NCI-H82 treated with DMSO at 0.1 percent for 48 hours (cell line): Measurements from ENCODE around the gene ZNF354B.
"Not testable (repeated sequence)": the region's sequence is repeated elsewhere in the genome, so short reads cannot be mapped to it uniquely, and the experiment has no call there.

ENCODE experiments used
- DNase-seq: peaks from one replicate; lab custom pipeline; 2025; ENCODE audit not compliant: unreplicated experiment; lab: John Stamatoyannopoulos, UW

ZNF354B gene

DNA sequence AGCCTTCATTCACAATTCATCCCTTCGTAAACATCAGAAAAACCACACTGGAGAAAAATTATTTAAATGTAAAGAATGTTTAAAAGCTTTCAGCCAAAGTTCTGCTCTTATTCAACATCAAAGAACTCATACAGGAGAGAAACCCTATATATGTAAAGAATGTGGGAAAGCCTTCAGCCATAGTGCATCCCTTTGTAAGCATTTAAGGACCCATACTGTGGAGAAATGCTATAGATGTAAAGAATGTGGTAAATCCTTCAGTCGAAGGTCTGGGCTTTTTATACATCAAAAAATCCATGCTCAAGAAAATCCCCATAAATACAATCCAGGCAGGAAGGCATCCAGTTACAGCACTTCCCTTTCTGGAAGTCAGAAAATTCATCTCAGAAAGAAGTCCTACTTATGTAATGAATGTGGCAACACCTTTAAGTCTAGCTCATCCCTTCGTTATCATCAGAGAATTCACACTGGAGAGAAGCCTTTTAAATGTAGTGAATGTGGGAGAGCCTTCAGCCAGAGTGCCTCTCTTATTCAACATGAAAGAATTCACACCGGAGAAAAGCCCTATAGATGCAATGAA lies 23.5 kb downstream of the ZNF354B start:
- DNase-seq: not testable (repeated sequence)

DNA sequence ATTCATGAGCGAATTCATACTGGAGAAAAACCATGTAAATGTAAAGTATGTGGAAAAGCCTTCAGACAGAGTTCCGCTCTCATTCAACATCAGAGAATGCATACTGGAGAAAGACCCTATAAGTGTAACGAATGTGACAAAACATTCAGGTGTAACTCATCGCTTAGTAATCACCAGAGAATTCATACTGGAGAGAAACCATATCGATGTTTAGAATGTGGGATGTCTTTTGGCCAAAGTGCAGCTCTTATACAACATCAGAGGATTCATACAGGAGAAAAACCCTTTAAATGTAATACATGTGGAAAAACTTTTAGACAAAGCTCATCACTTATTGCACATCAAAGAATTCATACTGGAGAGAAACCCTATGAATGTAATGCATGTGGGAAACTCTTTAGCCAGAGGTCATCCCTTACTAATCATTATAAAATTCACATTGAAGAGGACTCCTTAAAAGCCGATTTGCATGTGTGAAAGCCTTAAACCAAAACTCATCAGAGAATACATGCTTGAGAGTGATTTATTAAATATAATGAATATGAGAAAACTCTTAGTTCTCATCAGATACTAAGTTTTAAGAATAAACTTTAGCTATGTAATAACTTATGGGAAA lies 24.2 kb downstream of the ZNF354B start:
- no peak for DNase-seq

DNA sequence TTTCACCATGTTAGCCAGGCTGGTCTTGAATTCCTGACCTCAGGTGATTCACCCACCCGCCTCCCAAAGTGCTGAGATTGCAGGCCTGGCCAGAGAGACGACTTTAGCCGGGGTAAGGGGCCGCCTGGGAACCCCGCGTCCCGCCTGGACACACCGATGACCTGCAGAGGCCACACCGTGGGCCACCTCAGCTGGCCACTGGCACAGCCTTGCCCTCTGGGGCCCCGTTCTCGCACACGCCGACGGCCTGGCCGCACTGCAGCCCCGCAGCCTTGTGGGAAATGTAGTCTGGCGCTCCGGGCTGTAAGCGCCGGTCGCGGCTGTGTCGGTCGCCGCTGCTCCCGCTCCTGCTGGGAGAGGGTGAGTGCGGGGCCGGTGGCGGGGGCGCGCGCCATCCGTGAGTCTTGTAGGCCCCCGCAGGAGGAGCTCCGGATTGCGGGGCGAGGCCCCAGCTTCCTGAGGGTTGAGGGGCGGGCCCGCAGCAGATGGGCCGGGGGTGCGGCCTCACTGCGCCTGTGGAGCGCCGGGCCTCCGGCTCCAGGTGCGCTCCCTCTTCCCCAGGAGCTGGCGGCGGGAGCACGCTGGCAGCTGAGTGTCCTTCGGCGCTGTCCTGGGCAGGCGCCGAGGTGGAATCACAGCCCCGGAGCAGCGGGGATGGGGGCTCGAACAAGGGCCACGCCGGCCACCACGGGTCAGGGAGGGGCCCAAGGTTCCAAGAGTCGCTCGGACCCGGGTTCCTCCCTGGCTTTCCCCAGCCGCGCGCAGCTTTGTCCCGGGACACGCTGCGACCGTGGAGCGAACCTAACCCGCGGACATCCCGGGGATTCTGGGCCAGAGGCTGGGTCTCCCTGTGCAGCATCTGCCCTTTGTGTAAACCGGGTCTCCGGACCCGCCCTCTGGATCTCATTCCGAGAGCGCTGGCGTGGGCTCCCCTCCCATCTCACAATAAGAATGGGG lies 36.1 kb downstream of the ZNF354B start, which contains the start of gene ZFP2:
ZFP2 (plus strand) TSS at position 299 of the 957 bp plus-strand sequence. CDS start 35,401 bp downstream, outside the sequence.
- peak; percentile 22 for DNase-seq

DNA sequence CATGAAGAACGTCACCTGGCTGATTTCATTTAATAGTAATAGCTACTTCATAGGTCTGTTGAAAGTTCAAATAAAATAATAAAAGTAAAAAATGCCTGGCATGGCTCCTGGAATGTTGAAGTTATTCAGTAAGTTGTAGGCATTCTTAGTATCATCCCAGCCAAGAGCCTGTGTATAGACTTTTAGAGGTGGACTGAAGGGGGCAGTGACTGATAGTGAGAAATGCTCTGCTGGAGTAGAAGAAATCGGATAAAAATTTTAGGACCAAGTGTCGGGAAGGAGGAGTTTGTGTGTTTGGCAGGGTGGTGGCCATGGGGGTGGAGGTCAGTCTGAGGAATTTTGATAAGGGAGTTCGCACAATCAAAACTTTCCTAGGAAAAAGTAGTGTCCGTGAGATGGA lies 39.5 kb downstream of the ZNF354B start:
- no peak for DNase-seq

GRCh38 chr5:178902849-178903248 lies 43.1 kb downstream of the ZNF354B start:
- no peak for DNase-seq

- DNase-seq: no peak
Measured at GRCh38 chr5:178931846-178932760, 72.3 kb downstream of the ZNF354B start.
